Neural cell (in vitro differentiated cells): ENCODE results near the gene RSPH1. TPM values are rescaled to one million over a fixed set of nuclear protein-coding genes. Genes with fewer than 3 reads are reported as not detected.

Source experiments
- H2AFZ ChIP-seq: fragments of 200-600, 300-800 bp; sonication (generic), shearing (Covaris generic); 2 replicates; pipeline ENCODE4 v1.6.0; 2014; ENCODE audit warnings: low read depth, mild to moderate bottlenecking, antibody characterized with exemption, low read length, moderate library complexity
- H3F3A ChIP-seq: fragments of 200-600 bp; shearing (Covaris generic); 2 replicates; pipeline ENCODE4 v1.6.1; 2016; ENCODE audit warnings: mild to moderate bottlenecking, moderate library complexity, mixed read lengths, antibody characterized with exemption, low read length; ENCODE audit not compliant: insufficient read depth, poor library complexity, severe bottlenecking
- H3K27ac ChIP-seq: fragments of 200-600, 300-800 bp; sonication (generic), shearing (Covaris generic); 2 replicates; pipeline ENCODE4 v1.5.1; 2014; ENCODE audit warnings: mild to moderate bottlenecking, low read length, moderate library complexity
- H3K27me3 ChIP-seq: fragments of 300-800, 200-600 bp; sonication (generic), shearing (Covaris generic); 2 replicates; pipeline ENCODE4 v1.6.0; 2014; ENCODE audit warnings: mild to moderate bottlenecking, low read depth, low read length, moderate library complexity; ENCODE audit not compliant: insufficient read depth
- H3K36me3 ChIP-seq: fragments of 300-800, 200-600 bp; sonication (generic), shearing (Covaris generic); 2 replicates; pipeline ENCODE4 v1.5.1; 2014; ENCODE audit warnings: mild to moderate bottlenecking, antibody characterized with exemption, low read length, moderate library complexity; ENCODE audit not compliant: insufficient read depth
- H3K4me2 ChIP-seq: fragments of 300-800, 200-600 bp; sonication (generic), shearing (Covaris generic); 2 replicates; pipeline ENCODE4 v1.6.0; 2014; ENCODE audit warnings: mild to moderate bottlenecking, low read length
- H3K4me3 ChIP-seq: fragments of 300-800, 200-600 bp; sonication (generic), shearing (Covaris generic); 2 replicates; pipeline ENCODE4 v1.5.1; 2014; ENCODE audit warnings: mild to moderate bottlenecking, low read length, moderate library complexity
- H3K79me2 ChIP-seq: fragments of 200-600 bp; shearing (Covaris generic); replicated peaks from 2 replicates; pipeline ENCODE4 v1.6.0; 2014; ENCODE audit warnings: mild to moderate bottlenecking, low read length, moderate library complexity; ENCODE audit not compliant: insufficient read depth
- H3K9ac ChIP-seq: fragments of 300-800, 200-600 bp; sonication (generic), shearing (Covaris generic); 2 replicates; pipeline ENCODE4 v1.6.1; 2016; ENCODE audit warnings: mild to moderate bottlenecking, low read length, mixed read lengths
- H3K9me2 ChIP-seq: fragments of 200-600 bp; shearing (Covaris generic); 2 replicates; pipeline ENCODE4 v1.6.1; 2016; ENCODE audit warnings: mild to moderate bottlenecking, low read length, mixed read lengths; ENCODE audit not compliant: insufficient read depth
- H3K9me3 ChIP-seq: fragments of 200-600, 300-800 bp; sonication (generic), shearing (Covaris generic); 2 replicates; pipeline ENCODE4 v1.6.1; 2016; ENCODE audit warnings: mild to moderate bottlenecking, mixed run types, low read length, moderate library complexity, mixed read lengths
- H4K20me1 ChIP-seq: fragments of 200-600 bp; shearing (Covaris generic); 2 replicates; pipeline ENCODE4 v1.6.1; 2016; ENCODE audit warnings: mild to moderate bottlenecking, mixed run types; ENCODE audit not compliant: insufficient read depth
- EP300 ChIP-seq: fragments of 450-650 bp; conservative IDR thresholded peaks from 2 replicates; pipeline ENCODE4 v1.6.1; 2014; ENCODE audit warnings: antibody characterized with exemption, mild to moderate bottlenecking, moderate library complexity; ENCODE audit not compliant: poor library complexity, severe bottlenecking
- EZH2 ChIP-seq: fragments of 200-600, 300-800 bp; shearing (Covaris generic), sonication (generic); IDR thresholded peaks from 2 replicates; pipeline ENCODE4 v1.6.1; 2014; ENCODE audit warnings: antibody characterized with exemption, low read length, borderline replicate concordance, mild to moderate bottlenecking; ENCODE audit not compliant: insufficient read depth, poor library complexity, severe bottlenecking
- MXI1 ChIP-seq: fragments of 450-650 bp; conservative IDR thresholded peaks from 2 replicates; pipeline ENCODE4 v1.6.1; 2014; ENCODE audit warnings: antibody characterized with exemption, mild to moderate bottlenecking; ENCODE audit not compliant: poor library complexity, severe bottlenecking
- POLR2AphosphoS5 ChIP-seq: IDR thresholded peaks from 2 replicates; pipeline ENCODE4 v1.6.1; 2012
- RAD21 ChIP-seq: fragments of 450-650 bp; conservative IDR thresholded peaks from 2 replicates; pipeline ENCODE4 v1.6.1; 2014; ENCODE audit warnings: antibody characterized with exemption, mild to moderate bottlenecking, moderate library complexity
- SMC3 ChIP-seq: fragments of 450-650 bp; conservative IDR thresholded peaks from 2 replicates; pipeline ENCODE4 v1.6.1; 2014; ENCODE audit warnings: antibody characterized with exemption, mild to moderate bottlenecking, moderate library complexity; ENCODE audit not compliant: poor library complexity
- TAF1 ChIP-seq: IDR thresholded peaks from 2 replicates; pipeline ENCODE4 v1.6.1; 2012; ENCODE audit warnings: low read depth
- polyA plus RNA-seq: library from polyadenylated mRNA; depleted of rRNA; stranded (reverse); fragments of >200 nt; gene quantifications from 2 replicates; pipeline ENCODE4 v1.2.3, GENCODE V29; 2014
- TF ChIP-seq, protein P1 (sequence below): fragments of 450-650 bp; IDR thresholded peaks from 2 replicates; pipeline ENCODE4 v1.5.1; 2014; ENCODE audit warnings: antibody characterized with exemption, mild to moderate bottlenecking, moderate library complexity; ENCODE audit not compliant: poor library complexity, severe bottlenecking
- TF ChIP-seq, protein P2 (sequence below): IDR thresholded peaks from 2 replicates; pipeline ENCODE4 v1.6.1; 2012; ENCODE audit warnings: borderline replicate concordance

Gene RSPH1
- polyA plus RNA-seq, 1 donor from 2014 or later = 1.3 TPM

DNA sequence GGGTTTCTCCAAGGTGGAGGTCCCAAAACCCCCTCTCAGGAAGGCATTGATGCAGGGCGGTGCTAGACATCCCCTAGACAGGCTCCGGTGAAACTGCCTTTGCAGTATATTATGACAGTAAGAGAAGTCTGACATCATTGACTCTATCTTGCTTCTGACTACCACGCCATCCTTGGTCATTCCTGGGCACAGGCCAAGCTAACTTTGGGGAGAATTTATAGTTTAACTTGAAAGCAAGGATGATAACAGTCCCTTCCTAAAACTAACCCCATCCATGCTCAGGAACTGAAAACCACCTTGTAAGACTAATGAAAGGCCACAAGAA, 30.3 kb downstream of the RSPH1 start:
- Histone ChIP-seq H3K4me2 (no peak overlapping the region), H3F3A (no peaks in the 10 kb centered on the region), H3K9ac (no peak overlapping the region), H3K36me3 (no peaks in the 10 kb centered on the region), H3K79me2 (no peaks in the 10 kb centered on the region), H3K4me3 (no peak overlapping the region), H3K9me3 (no peaks in the 10 kb centered on the region), H2AFZ (no peak overlapping the region), H3K27ac (no peak overlapping the region), H3K27me3 (no peaks in the 10 kb centered on the region), H4K20me1 (no peaks in the 10 kb centered on the region), H3K9me2 (no peaks in the 10 kb centered on the region)
- TF ChIP-seq POLR2AphosphoS5 = no peak
- TF ChIP-seq TAF1 = no peak
- no peak for TF ChIP-seq MXI1
- TF ChIP-seq, protein P1, sequence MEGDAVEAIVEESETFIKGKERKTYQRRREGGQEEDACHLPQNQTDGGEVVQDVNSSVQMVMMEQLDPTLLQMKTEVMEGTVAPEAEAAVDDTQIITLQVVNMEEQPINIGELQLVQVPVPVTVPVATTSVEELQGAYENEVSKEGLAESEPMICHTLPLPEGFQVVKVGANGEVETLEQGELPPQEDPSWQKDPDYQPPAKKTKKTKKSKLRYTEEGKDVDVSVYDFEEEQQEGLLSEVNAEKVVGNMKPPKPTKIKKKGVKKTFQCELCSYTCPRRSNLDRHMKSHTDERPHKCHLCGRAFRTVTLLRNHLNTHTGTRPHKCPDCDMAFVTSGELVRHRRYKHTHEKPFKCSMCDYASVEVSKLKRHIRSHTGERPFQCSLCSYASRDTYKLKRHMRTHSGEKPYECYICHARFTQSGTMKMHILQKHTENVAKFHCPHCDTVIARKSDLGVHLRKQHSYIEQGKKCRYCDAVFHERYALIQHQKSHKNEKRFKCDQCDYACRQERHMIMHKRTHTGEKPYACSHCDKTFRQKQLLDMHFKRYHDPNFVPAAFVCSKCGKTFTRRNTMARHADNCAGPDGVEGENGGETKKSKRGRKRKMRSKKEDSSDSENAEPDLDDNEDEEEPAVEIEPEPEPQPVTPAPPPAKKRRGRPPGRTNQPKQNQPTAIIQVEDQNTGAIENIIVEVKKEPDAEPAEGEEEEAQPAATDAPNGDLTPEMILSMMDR = no peak
- no peak for TF ChIP-seq EP300
- TF ChIP-seq, protein P2, sequence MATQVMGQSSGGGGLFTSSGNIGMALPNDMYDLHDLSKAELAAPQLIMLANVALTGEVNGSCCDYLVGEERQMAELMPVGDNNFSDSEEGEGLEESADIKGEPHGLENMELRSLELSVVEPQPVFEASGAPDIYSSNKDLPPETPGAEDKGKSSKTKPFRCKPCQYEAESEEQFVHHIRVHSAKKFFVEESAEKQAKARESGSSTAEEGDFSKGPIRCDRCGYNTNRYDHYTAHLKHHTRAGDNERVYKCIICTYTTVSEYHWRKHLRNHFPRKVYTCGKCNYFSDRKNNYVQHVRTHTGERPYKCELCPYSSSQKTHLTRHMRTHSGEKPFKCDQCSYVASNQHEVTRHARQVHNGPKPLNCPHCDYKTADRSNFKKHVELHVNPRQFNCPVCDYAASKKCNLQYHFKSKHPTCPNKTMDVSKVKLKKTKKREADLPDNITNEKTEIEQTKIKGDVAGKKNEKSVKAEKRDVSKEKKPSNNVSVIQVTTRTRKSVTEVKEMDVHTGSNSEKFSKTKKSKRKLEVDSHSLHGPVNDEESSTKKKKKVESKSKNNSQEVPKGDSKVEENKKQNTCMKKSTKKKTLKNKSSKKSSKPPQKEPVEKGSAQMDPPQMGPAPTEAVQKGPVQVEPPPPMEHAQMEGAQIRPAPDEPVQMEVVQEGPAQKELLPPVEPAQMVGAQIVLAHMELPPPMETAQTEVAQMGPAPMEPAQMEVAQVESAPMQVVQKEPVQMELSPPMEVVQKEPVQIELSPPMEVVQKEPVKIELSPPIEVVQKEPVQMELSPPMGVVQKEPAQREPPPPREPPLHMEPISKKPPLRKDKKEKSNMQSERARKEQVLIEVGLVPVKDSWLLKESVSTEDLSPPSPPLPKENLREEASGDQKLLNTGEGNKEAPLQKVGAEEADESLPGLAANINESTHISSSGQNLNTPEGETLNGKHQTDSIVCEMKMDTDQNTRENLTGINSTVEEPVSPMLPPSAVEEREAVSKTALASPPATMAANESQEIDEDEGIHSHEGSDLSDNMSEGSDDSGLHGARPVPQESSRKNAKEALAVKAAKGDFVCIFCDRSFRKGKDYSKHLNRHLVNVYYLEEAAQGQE = no peak
- TF ChIP-seq RAD21 = no peak
- TF ChIP-seq SMC3 = no peak
- TF ChIP-seq EZH2 = no peak

DNA sequence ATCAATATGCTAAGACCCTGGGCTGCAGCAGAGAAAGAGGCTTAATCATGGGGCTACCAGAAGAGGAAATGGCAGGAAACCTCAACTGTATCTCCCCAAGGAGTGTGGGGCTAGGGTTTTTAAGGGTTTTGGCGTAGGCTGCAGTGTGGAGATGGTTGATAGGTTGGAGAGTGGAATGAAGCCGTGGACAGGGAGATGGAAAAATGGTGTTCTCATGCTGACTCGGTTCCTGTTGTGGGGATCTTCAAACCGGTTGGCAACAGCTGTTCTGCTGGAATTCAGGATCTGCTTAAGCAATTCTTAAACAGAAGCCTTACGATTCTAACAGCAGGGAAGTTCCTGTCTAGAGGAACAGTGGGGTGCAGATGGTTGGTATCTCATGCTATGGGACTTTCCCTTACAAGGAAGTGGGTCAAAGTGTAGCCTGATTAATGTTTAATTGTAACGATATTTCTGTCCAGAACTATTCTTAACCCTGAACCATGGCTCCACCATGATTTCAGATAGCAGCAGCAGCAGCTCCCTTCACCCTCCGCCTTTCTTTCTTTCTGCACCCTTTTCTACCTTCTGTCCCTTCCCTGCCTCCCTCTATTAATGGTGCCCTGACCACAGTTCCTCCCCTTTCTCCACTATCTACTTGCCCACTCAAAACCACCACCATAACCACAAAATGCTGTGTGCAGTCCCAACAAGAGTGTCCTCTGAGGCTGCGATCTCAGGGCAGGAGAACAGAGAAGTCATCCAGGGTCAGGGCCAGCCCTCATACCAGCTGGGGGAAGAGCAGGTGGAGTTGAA, 30.8 kb downstream of the RSPH1 start:
- no peak overlapping the region for H2AFZ ChIP-seq
- H3K27ac ChIP-seq = no peak overlapping the region
- H3F3A ChIP-seq = no peaks in the 10 kb centered on the region
- H3K36me3 ChIP-seq = no peaks in the 10 kb centered on the region
- no peaks in the 10 kb centered on the region for H3K79me2 ChIP-seq
- TF ChIP-seq TAF1 (no peak), MXI1 (no peak), SMC3 (no peak), EZH2 (no peak), POLR2AphosphoS5 (no peak), EP300 (no peak), RAD21 (no peak)
- TF ChIP-seq, protein P2 = no peak
- TF ChIP-seq, protein P1 = no peak
- H3K27me3 ChIP-seq = no peaks in the 10 kb centered on the region
- no peaks in the 10 kb centered on the region for H3K9me2 ChIP-seq
- no peak overlapping the region for H3K4me2 ChIP-seq
- H3K4me3 ChIP-seq = no peak overlapping the region
- H3K9ac ChIP-seq = no peak overlapping the region
- no peaks in the 10 kb centered on the region for H3K9me3 ChIP-seq
- H4K20me1 ChIP-seq = no peaks in the 10 kb centered on the region
